Ascending aorta (tissue), 2 donors: ENCODE measurements around the gene ADCK1. TPM values are rescaled to one million over a fixed set of nuclear protein-coding genes. Genes with fewer than 3 reads are reported as not detected.
"Not testable (repeated sequence)": the region's sequence is repeated elsewhere in the genome, so short reads cannot be mapped to it uniquely, and the experiment has no call there.

Experiments used
- DNase-seq, 2 donors: peaks; one replicate each; pipeline ENCODE4 v3.0.0-alpha.2; 2019; ENCODE audit warnings: low spot score in 2 of 2
- H3K27ac ChIP-seq, 2 donors: fragments of 200-600 bp; sonication (generic); one replicate each; pipeline ENCODE4 v1.5.1; 2016 to 2017; ENCODE audit warnings: mild to moderate bottlenecking in 1 of 2
- H3K27me3 ChIP-seq: fragments of 200-600 bp; sonication (generic); one replicate; pipeline ENCODE4 v1.5.1; 2017
- H3K36me3 ChIP-seq, 2 donors: fragments of 200-600 bp; sonication (generic); one replicate each; pipeline ENCODE4 v1.5.1; 2016
- H3K4me1 ChIP-seq, 2 donors: fragments of 200-600 bp; sonication (generic); one replicate each; pipeline ENCODE4 v1.5.1; 2016 to 2017; ENCODE audit warnings: mild to moderate bottlenecking in 1 of 2
- H3K4me3 ChIP-seq, 2 donors: fragments of 200-600 bp; sonication (generic); one replicate each; pipeline ENCODE4 v1.5.1; 2016 to 2017; ENCODE audit warnings: mild to moderate bottlenecking in 1 of 2
- H3K9me3 ChIP-seq, 2 donors: fragments of 200-600 bp; sonication (generic); one replicate each; pipeline ENCODE4 v1.5.1; 2016
- intact Hi-C: fragments of 100-400 bp; cut with DNase I; formaldehyde crosslinking; loops from one replicate; pipeline ENCODE4 v1.15.1; 2023
- total RNA-seq: library from RNA; depleted of rRNA; stranded (reverse); fragments of >200 nt; gene quantifications from one replicate; pipeline ENCODE4 v1.1.0, GENCODE V29; 2016
- TF ChIP-seq, protein P1 (sequence below), 3 experiments: fragments of 200-600 bp in 2 of 3; fragments of 450-650 bp in 1 of 3; sonication (generic) in 2 of 3; IDR thresholded peaks; one replicate each; pipeline ENCODE4 v1.5.1; 2016 to 2019; ENCODE audit warnings: antibody characterized with exemption in 3 of 3, mild to moderate bottlenecking in 1 of 3, moderate library complexity in 1 of 3

Gene ADCK1
- total RNA-seq, 1 donor from 2014 or later: 0.43 TPM

DNA sequence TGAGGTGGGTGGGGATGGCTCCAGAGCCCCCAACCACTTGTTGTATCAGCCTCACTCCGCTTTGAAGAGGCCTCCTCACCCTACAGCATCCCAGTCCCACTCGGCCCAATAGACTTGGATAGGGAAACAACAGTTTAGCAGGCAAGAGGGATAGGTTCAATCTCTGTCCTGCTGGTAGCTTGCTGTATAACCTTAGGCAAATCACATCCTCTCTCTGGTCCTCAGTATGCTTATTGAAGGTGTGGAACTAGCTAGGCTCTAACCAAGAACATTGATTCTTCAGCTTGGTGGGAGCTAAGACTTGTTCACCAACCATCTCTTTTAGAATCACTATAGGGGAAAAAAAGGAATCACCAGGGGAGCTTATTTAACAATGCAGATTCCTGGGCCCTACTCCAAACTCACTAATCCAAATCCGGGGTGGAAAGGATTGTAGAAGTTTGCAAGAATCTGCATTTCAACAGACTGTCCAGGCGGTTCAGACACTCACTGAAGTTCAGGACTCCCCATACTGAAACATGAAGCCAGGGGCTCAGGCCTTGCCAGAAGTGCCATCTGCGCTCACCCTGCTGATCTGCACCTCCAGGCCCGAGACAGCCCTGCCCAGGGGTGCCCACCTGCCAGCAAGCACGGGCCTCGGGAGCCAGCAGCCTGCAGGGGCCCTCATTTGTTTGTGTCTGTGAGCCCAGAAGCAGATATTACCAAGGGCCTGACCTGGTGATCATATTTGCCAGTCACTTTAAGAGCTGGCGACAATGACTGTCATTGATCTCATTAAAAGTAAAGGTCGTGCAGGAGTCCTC is 113.0 kb downstream of the ADCK1 start:
- Histone ChIP-seq H3K9me3 (no peaks in the 10 kb centered on the region), H3K4me3 (no peak overlapping the region), H3K27ac (no peak overlapping the region), H3K4me1 (no peaks in the 10 kb centered on the region), H3K36me3 (no peaks in the 10 kb centered on the region), H3K27me3 (no peaks in the 10 kb centered on the region)
- no peak for DNase-seq
- TF ChIP-seq, protein P1, sequence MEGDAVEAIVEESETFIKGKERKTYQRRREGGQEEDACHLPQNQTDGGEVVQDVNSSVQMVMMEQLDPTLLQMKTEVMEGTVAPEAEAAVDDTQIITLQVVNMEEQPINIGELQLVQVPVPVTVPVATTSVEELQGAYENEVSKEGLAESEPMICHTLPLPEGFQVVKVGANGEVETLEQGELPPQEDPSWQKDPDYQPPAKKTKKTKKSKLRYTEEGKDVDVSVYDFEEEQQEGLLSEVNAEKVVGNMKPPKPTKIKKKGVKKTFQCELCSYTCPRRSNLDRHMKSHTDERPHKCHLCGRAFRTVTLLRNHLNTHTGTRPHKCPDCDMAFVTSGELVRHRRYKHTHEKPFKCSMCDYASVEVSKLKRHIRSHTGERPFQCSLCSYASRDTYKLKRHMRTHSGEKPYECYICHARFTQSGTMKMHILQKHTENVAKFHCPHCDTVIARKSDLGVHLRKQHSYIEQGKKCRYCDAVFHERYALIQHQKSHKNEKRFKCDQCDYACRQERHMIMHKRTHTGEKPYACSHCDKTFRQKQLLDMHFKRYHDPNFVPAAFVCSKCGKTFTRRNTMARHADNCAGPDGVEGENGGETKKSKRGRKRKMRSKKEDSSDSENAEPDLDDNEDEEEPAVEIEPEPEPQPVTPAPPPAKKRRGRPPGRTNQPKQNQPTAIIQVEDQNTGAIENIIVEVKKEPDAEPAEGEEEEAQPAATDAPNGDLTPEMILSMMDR (IDR thresholded peaks at IDR 0.05): no peak
- intact Hi-C loops: no loop called here

DNA sequence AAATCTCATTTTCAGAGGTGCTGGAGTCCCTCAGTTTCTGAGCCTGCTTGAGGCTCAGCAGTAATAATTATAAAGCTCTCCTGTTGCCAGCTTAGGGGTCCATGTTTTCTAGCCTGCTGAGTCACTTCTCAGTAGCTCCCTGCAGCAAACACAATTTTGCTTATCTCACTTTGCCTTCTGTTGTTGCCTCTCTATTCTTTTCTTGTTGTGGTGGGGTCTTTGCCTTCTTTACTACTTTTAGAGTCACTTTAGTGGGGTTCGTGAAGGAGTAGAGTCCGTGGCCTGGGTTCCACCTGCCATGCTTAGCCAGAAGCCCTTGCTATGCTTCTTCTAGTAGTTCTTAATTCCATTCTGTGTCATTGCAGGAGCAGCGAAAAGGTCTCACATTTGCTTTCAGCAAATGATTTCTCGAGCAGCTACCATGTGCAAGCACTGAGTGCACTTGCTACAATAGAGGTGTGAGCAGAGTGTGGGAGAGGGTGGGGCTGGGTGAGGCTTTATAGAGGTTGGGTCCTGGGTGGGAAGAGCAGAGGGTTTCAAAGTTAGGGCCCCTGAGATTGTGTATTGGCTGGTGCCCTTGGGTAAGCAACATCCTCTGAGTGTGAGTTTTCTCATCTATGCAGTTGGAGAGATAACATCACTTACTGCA is 114.3 kb downstream of the ADCK1 start:
- no peak overlapping the region for H3K4me3 ChIP-seq
- H3K9me3 ChIP-seq: no peaks in the 10 kb centered on the region
- TF ChIP-seq, protein P1 (IDR thresholded peaks at IDR 0.05): no peak
- H3K4me1 ChIP-seq: no peaks in the 10 kb centered on the region
- no peaks in the 10 kb centered on the region for H3K36me3 ChIP-seq
- no peak overlapping the region for H3K27ac ChIP-seq
- DNase-seq: no peak
- no peaks in the 10 kb centered on the region for H3K27me3 ChIP-seq
- intact Hi-C loops: no loop called here

DNA sequence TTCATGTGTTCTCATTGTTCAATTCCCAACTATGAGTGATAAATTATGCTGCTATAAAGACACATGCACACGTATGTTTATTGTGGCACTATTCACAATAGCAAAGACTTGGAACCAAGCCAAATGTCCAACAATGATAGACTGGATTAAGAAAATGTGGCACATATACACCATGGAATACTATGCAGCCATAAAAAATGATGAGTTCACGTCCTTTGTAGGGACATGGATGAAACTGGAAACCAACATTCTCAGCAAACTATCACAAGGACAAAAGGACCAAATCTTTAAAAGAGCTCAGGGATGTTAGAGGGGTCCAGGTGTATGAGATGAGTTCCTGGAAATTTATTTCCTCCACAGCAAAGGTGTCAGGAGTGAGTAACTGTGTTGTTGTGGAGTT is 115.5 kb downstream of the ADCK1 start:
- DNase-seq, H3K27ac ChIP-seq, H3K4me1 ChIP-seq, H3K9me3 ChIP-seq, H3K27me3 ChIP-seq, intact Hi-C loops, H3K4me3 ChIP-seq, H3K36me3 ChIP-seq: not testable (repeated sequence)

DNA sequence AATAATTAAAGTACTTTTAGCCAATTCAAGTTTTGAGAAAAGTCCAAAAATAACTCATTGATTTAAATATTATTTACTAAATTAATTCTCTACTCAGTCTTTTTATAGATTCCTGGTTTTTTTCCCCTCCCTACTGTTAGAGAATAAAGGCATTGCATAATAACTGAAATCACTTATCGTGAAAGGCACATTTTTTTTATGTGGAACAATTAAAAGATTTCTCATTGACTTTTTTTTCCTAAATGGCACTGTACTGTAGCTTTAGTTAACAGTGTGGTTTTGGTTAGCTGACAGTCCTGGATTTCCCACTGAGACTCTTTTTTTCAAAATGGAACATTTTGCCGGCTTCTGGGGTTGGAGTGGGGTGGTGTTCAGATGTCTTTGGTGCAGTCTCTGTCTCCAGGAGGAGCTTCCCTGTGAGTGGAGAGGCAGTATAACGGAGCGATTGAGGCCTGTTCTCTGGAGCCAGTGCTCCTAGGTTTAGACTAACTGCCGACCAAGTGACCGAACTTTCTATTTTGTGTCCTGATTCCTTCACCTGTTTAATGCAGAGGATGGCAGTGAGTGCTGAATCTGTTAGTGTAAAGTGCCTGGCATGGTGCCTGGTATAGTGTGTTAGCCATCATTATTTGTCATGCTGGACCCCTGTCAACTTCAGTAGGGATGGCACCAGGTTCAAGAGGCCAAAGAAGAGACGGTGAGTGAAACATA is 117.7 kb downstream of the ADCK1 start:
- H3K4me1 ChIP-seq: no peaks in the 10 kb centered on the region
- TF ChIP-seq, protein P1 (IDR thresholded peaks at IDR 0.05): no peak
- no peak overlapping the region for H3K4me3 ChIP-seq

DNA sequence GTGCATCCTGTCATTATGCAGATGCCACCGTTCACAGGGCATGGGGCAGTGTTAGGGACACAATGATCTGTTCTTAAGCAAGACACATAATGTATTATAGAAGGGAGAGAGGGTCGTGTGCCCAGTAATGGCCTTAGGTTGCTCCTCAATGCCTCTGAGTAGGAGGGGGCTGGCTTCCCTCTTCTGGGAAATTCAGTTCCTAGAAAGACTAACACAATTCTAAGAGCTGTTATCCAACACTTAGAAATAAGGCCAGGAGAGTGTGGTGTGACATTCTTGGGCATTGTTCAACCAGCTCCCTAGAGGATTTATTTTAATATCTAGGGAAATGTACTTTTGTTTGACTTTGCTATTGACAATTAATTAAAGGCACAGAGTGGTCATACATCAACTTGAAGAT is 118.5 kb downstream of the ADCK1 start:
- Histone ChIP-seq H3K27me3 (no peaks in the 10 kb centered on the region), H3K27ac (no peak overlapping the region), H3K36me3 (no peaks in the 10 kb centered on the region), H3K4me3 (no peak overlapping the region), H3K4me1 (no peaks in the 10 kb centered on the region), H3K9me3 (no peaks in the 10 kb centered on the region)
- intact Hi-C loops: no loop called here
- no peak for DNase-seq
- TF ChIP-seq, protein P1 (IDR thresholded peaks at IDR 0.05): no peak

More for the DNA sequence above, 117.7 kb downstream of the ADCK1 start:
- Histone ChIP-seq H3K36me3 (no peaks in the 10 kb centered on the region), H3K27ac (no peak overlapping the region), H3K27me3 (no peaks in the 10 kb centered on the region), H3K9me3 (no peaks in the 10 kb centered on the region)
- intact Hi-C loops: no loop called here
- DNase-seq: no peak

DNA sequence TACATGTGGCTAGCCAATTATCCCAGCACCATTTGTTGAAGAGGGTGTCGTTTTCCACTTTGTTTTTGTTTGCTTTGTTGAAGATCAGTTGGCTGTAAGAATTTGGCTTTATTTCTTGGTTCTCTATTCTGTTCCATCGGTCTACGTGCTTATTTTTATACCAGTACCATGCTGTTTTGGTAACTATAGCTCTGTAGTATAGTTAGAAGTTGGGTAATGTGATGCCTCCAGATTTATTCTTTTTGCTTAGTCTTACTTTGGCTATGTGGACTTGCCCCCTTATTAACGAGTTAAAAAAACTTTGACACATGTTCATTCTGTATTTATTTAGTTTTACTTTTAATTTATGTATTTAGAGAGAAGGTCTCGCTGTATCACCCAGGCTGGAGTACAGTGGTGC is 120.4 kb downstream of the ADCK1 start:
- TF ChIP-seq, protein P1 (IDR thresholded peaks at IDR 0.05): no peak
- H3K27me3 ChIP-seq: no peaks in the 10 kb centered on the region

More for the DNA sequence above, 120.4 kb downstream of the ADCK1 start:
- intact Hi-C loops: no loop called here
- no peak for DNase-seq
- H3K9me3 ChIP-seq: no peaks in the 10 kb centered on the region
- no peak overlapping the region for H3K27ac ChIP-seq
- no peak overlapping the region for H3K4me3 ChIP-seq
- H3K36me3 ChIP-seq: no peaks in the 10 kb centered on the region
- H3K4me1 ChIP-seq: no peaks in the 10 kb centered on the region
